Neutrophil (primary cell): ENCODE results near the gene FCHSD1.

ENCODE experiments used
- H3K27ac ChIP-seq: fragments of 200-600 bp; sonication (generic); 2 replicates; pipeline ENCODE4 v1.5.1; 2016; ENCODE audit warnings: mild to moderate bottlenecking, moderate library complexity
- H3K27me3 ChIP-seq: fragments of 200-600 bp; sonication (generic); 2 replicates; pipeline ENCODE4 v1.6.0; 2016; ENCODE audit warnings: mild to moderate bottlenecking
- H3K36me3 ChIP-seq: fragments of 200-600 bp; sonication (generic); 2 replicates; pipeline ENCODE4 v1.5.1; 2017
- H3K4me1 ChIP-seq, 2 experiments: fragments of 200-600 bp in 1 of 2; sonication (generic) in 1 of 2; 1 replicate in 1 of 2; 2 replicates in 1 of 2; pipeline versions ENCODE4 v1.5.1 to v1.6.1; 2013 to 2016; ENCODE audit warnings: low read depth in 1 of 2, low read length in 1 of 2, mild to moderate bottlenecking in 1 of 2, moderate library complexity in 1 of 2; ENCODE audit not compliant: control insufficient read depth in 1 of 2, insufficient read depth in 1 of 2
- H3K4me3 ChIP-seq, 2 experiments: fragments of 200-600 bp in 1 of 2; sonication (generic) in 1 of 2; 1 replicate in 1 of 2; 2 replicates in 1 of 2; pipeline ENCODE4 v1.5.1; 2013 to 2016; ENCODE audit warnings: low read depth in 1 of 2, low read length in 1 of 2, mild to moderate bottlenecking in 1 of 2, moderate library complexity in 1 of 2
- H3K9me3 ChIP-seq: fragments of 200-600 bp; sonication (generic); 2 replicates; pipeline ENCODE4 v1.5.1; 2016
- CTCF ChIP-seq: fragments of 200-600 bp; sonication (generic); IDR thresholded peaks from 2 replicates; pipeline ENCODE4 v1.5.1; 2016; ENCODE audit warnings: antibody characterized with exemption

Gene FCHSD1

GRCh38 chr5:141692919-141693725 is 41.9 kb upstream of the FCHSD1 start:
- H3K27ac ChIP-seq, result no peak overlapping the region
- H3K27me3 ChIP-seq, result peaks cover 34% of the 10 kb centered on the region
- H3K4me1 ChIP-seq, result peaks cover 12 to 13% of the 10 kb centered on the region in 2 experiments
- no peak for TF ChIP-seq CTCF
- no peaks in the 10 kb centered on the region for H3K9me3 ChIP-seq
- H3K4me3 ChIP-seq, result no peak overlapping the region
- H3K36me3 ChIP-seq, result no peaks in the 10 kb centered on the region

- Histone ChIP-seq H3K4me3 (peak overlapping the region; percentile 42 to 43), H3K9me3 (no peaks in the 10 kb centered on the region), H3K36me3 (no peaks in the 10 kb centered on the region), H3K27me3 (peaks cover 27% of the 10 kb centered on the region), H3K4me1 (peaks cover 12 to 13% of the 10 kb centered on the region in 2 experiments), H3K27ac (no peak overlapping the region)
- TF ChIP-seq CTCF, result no peak
These were observed 41.3 kb upstream of the FCHSD1 start for GRCh38 chr5:141692533-141692888.

GRCh38 chr5:141691867-141692532 is 40.8 kb upstream of the FCHSD1 start:
- peaks cover 22% of the 10 kb centered on the region for H3K27me3 ChIP-seq
- H3K27ac ChIP-seq, result no peak overlapping the region
- no peaks in the 10 kb centered on the region for H3K36me3 ChIP-seq
- TF ChIP-seq CTCF, result peak; percentile 96
- peak overlapping the region; percentile 42 to 43 for H3K4me3 ChIP-seq
- no peaks in the 10 kb centered on the region for H3K9me3 ChIP-seq
- H3K4me1 ChIP-seq, result peaks cover 12 to 13% of the 10 kb centered on the region in 2 experiments

GRCh38 chr5:141691286-141691866 is 40.2 kb upstream of the FCHSD1 start:
- no peak for TF ChIP-seq CTCF
- no peaks in the 10 kb centered on the region for H3K36me3 ChIP-seq
- no peak overlapping the region for H3K27ac ChIP-seq
- no peak overlapping the region for H3K4me3 ChIP-seq
- H3K9me3 ChIP-seq, result no peaks in the 10 kb centered on the region
- peaks cover 12 to 13% of the 10 kb centered on the region in 2 experiments for H3K4me1 ChIP-seq
- H3K27me3 ChIP-seq, result peaks cover 16% of the 10 kb centered on the region

GRCh38 chr5:141686648-141687416 is 35.6 kb upstream of the FCHSD1 start:
- peaks cover 36 to 42% of the 10 kb centered on the region in 2 experiments for H3K4me1 ChIP-seq

More at GRCh38 chr5:141686648-141687416, 35.6 kb upstream of the FCHSD1 start:
- no peak overlapping the region for H3K27ac ChIP-seq
- no peaks in the 10 kb centered on the region for H3K9me3 ChIP-seq
- H3K36me3 ChIP-seq, result no peaks in the 10 kb centered on the region
- H3K27me3 ChIP-seq, result no peaks in the 10 kb centered on the region
- no peak for TF ChIP-seq CTCF
- H3K4me3 ChIP-seq, result no peak overlapping the region
